ENCODE data around the gene TANGO6. TPM values are rescaled to one million over a fixed set of nuclear protein-coding genes. Genes with fewer than 3 reads are reported as not detected.
A peak's percentile ranks its signal among the peaks of the same experiment; 100 is the strongest.
"Not testable (repeated sequence)": the region's sequence is repeated elsewhere in the genome, so short reads cannot be mapped to it uniquely, and the experiment has no call there.

Gene TANGO6
- total RNA-seq, 1 donor from 2014 or later = 13.4 TPM

DNA sequence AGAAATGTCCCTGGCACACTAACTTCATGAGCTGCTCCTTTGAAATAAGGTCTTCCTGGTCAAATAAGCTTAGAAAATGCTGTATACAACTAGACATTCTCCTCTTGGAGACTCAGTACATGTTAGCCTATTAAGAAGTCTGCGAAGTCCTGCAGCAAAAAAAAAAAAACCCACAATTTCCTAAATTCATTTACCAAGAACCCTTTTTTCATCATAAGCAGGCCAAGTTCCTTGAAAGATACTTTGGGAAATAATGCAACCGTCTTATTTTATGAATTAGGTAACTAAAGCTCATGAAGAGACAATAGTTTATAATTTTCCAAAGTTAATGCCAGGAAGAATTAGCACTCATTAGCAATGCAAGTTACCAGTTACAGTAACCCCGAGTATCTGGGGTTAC lies 213.1 kb downstream of the TANGO6 start:
- DNase-seq = no peak

DNA sequence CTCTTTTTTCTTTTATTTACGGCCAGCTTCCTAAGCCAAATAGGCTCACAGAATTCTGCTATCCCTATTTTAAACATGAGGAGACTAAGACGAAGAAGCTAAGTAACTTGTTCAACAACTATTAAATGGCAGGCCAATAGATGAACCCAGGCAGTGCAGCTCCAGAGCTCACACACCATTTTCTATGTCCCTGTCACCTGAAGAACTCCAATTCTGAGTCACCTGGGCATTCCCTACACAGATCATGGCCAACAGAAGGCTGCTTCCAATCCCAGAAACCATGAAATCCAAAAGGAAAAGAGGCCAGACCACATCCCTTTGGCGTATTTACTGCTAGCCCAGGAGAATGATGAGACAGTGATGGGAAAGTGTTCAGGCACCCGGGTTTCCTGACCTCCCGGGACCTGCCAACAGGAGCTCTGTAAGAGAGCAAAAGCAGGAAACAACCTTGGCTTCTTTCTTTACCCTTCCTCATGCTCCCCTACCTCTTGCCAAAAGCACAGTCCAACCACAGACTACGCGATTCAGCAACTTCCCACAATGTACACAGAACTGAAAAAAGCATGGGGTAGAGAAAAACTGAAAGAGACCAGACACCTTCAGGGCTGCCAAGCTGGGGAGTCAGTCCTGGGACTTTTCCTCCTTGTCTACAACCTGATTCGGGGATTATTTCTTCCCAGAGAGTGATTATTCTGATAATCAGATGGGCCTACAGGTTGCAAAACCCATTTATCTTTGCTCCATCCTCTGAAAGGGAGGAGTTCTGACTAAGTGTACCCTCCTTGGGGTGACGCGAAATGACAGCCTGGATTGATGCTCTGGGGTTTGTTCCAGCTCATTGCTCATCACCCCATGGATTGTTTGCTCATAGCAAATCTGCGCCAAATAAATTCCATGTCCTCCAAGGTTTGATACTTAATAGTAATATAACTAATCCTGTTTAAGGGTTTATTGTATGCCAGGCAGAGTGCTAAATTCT lies 214.4 kb downstream of the TANGO6 start:
- peak; percentile 54 for DNase-seq

DNA sequence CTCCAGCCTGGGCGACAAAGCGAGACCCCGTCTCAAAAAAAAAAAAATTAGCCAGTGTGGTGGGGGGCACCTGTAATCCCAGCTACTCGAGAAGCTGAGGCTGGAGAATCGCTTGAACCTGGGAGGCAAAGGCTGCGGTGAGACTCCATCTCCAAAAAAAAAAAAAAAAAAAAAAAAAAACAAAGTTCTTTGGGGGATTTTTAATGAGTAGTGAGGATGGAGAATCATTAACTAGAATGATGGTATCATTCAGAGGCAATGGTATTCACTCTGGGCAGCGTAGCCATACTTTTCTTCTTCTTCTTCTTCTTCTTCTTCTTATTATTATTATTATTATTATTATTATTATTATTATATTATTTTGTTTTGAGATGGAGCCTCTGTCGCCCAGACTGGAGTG lies 220.2 kb downstream of the TANGO6 start:
- DNase-seq = not testable (repeated sequence)

DNA sequence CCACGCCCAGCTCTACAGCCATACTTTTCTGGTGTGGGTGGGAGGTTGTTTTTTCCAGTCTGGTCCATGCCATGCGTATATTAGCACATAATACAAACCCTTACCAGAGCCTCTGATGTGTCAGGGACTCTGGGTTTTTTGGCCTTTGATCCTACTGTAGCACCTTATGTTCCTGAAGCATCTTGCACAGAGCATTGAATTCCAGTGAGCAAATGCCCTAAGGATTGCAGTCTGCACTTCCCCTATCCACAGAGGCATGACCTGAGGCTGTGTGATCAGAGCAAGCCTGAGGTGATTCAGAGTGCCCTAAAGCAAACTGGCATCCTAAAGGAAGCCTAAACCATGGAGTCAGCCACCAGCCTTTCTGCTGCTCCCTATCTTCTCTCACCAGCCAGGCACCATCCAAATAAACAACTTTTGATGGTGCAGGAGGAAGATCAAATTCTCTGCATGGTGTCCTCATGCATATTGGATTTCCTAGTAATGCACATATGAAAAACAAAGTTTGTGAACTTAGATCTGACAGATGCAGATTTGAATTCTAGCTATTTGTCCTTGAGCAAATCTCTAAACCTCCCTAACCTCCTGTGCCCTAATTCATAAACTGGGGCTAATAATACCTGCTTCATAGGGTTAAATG lies 220.9 kb downstream of the TANGO6 start:
- DNase-seq = no peak

DNA sequence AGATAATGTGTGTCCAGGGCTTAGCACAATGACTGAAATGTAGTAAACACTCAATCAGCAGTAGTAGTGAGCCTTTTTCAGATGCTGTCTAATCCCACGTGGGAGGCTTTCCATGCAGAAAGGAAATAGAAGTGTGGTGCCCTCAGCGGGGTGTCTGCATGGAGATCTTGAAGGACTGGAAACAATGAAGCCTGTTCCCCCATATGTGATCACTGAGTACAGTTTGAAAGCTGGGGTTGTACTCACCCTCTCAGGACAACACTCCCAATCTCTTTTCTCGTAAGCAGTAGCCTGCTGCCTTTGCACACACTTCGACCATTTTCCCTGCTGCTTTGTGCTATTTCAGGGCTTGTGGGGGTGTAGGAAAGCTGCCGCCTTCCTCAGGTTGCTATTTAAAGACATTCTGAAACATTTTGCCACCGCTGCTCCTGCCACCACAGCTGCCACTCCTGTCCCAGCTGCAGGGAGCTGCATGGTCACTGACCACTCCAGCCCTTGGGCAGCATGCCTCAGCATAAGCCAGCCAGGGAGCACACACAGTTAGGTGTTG lies 221.5 kb downstream of the TANGO6 start:
- peak; percentile 43 for DNase-seq

DNA sequence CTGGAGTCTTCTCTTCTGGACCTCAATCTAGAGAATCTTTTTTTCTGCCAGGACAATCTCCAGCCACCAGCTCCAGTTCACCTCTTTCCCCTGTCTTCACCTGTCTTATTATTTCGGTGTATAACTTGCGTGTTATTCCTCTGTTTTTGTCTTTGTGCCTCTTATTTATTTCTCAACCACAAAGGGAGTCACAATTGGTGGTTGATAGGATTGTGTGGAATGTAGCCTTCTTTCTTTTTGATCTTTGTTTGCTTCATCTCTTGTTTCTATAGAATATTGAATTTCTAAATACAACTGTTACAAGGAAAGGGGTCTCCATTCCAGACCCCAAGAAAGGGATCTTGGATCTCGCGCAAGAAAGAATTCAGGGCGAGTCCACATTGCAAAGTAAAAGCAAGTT lies 226.2 kb downstream of the TANGO6 start:
- DNase-seq = no peak

DNA sequence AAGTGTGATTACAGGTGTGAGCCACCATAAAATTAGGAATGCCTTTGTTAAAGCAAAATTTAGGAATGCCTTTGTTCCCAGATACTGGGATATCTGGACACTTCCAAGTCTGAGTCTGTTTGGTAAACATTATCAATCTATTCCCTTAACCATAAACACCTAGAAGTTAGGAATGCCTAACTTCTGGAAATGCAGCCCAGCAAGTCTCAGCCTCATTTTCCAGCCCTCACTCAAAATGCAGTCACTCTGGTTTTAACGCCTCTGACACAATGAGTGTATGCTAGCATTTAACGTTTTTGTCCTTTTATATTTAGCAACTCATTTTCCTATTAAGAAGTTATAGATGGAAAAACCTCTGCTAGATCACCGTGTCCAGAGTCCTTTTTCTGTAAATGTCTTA lies 227.7 kb downstream of the TANGO6 start:
- no peak for DNase-seq

DNA sequence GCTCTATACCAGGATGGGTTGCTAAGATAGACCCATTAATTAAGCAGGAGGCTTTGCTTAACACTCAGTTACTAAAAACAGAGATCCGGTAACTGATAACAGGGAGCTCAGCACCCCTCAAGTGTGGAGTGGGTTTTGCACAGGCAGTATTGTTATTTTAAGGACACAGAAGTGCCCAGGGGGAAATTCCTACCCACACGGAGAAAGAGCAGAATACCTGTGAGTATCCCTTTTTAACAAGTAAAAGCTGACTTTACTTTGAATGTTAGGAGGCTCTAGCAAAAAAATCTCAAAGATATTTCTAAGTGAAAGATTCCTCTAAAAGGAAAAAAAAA lies 229.3 kb downstream of the TANGO6 start:
- no peak for DNase-seq

DNA sequence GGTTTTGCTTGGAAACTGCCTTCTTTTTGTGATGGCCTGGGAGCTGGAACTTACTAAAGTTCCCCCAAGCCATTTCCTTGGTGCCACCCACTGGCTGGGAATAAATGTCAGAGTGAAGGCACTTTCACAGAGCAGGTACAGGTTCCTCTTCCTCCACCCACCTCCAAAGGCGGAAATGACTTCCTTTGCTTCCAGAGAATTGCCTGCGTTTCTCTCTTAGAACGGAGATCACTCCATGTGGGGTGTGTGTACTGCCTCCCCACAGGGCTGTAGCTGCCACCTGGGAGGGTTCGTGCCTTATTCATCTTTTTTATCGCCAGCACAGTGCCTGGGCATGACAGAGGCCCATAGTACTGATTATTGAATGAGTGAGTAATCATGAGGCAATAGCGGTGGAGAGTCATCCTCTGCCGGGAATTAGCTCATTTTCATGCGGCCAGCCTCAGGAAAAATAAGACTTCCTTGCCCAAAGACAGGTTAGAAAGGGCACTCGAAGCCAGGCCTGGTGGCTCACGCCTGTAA lies 229.9 kb downstream of the TANGO6 start:
- no peak for DNase-seq

DNA sequence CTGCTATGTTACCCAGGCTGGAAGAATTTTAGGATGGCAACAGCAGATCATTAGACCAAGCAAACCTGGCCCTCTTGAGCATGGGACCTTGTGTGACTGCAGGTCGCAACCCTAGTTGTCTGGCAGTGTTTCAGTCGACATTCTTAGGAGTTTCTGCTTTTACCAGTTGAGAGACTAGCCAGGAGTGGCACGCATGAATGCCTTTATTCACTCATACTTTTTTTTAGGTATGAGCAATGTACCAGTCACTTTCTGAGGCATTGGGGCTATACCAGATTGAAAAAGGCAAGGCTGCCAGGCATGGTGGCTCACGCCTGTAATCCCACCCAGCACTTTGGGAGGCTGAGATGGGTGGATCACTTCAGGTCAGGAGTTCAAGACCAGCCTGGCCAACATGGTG lies 233.9 kb downstream of the TANGO6 start:
- no peak for DNase-seq

DNA sequence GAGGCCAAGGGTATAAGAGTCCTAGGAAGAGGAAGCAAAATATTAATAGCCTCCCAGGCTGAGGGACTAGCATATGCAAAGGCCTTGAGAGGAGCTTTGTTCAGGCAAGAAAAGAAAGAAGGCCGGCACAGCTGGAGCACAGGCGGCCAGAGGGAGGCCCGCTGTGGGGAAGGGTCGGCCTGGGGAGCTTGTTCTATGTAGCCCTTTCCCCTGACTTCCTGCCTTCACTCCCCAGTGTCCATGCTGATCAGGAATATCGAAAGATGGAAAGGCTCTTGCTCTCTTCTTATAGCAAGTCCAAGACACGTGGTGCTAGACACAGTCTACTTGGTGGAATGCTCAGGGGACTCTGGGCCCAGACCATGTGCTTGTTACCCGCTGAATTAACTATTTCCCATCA lies 234.7 kb downstream of the TANGO6 start:
- no peak for DNase-seq

DNA sequence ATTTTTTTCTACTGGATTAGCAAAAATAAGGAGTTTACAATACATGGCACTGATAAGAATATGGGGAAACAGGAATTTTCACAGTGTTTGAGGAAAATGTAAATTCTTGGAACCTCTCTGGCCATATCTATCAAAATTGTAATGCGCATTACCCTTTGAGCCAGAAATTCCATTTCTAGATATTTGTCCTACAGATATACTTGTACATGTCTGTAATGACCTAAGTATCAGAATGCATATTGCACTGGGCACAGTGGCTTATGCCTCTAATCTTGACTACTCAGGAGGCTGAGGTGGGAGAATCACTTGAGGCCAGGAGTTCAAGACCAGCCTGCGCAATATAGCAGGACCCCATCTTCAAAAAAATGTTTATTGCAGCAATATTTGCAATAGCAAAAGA lies 236.4 kb downstream of the TANGO6 start:
- no peak for DNase-seq

DNA sequence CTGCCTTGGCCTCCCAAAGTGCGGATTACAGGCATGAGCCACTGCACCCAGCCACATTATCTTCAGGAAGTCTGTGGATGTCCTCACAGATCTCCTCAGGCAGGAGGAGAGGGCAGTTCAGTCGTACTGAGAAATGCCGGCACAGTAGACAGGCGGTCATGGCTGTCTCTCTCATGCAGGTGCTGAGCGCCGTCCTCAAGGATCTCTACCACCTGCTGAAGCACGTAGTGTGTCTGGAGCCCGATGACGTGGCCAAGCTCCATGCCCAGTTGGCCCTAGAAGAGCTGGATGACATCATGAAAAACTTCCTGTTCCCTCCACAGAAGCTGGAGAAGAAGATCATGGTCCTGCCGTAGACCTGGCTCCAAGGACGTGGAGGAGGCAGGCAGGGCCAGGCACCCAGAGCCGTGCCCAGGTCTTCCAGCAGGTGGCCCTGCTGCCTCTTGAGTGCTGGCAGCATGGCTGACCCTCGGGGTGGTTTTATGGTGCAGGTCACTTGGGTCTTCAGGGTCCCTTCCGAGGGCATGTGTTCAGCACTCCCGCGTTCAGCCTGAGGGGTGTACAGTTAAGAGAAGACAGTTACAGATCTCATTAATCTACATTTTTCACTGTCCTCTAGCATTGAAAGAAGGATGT lies 240.1 kb downstream of the TANGO6 start:
- no peak for DNase-seq

DNA sequence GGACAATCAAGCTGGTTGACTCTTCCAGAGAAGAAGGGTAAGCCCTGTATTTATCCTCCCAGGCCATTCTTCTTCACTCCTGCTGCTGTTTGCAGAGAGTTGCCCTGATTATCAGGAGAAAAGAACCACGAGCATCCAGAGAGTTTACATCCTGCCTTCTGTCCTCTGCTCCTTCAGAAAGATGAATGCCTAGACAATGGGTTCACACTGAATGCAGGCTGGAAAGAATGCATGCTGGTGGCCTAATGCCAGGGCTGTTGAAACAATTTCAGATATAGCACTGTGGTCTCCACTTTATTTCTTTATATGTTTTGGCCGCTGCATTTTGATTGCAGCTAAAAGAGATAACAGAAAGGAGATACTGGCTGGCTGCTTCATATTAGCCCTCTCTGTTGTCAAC lies 241.0 kb downstream of the TANGO6 start:
- no peak for DNase-seq

DNA sequence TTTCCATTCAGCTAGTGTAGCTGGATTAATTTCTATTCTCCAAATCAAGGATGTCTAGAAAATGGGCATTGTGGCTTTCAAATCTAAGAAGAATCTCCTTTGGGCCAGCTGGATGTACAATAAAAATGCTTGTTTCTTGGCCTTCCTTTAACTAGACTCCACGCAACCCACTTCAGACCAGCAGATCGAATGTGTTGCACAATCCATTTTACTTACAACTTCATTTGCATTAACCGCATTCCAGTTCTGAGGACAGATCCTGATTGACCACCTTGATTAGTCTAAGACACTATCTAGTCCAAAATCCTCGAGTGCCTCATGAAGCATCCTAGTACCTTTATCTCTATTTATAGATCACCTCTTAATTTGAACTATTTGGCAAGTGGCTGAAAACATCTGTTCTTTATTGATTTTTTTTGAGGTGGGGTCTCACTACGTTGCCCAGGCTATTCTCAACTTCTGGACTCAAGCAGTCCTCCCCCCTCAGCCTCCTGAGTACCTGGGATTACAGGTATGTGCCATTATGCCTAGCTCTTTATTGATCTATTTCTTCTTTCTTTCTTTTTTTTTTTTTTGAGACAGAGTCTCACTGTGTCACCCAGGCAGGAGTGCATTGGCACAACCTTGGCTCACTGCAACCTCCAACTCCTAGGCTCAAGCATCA lies 241.8 kb downstream of the TANGO6 start:
- no peak for DNase-seq

DNA sequence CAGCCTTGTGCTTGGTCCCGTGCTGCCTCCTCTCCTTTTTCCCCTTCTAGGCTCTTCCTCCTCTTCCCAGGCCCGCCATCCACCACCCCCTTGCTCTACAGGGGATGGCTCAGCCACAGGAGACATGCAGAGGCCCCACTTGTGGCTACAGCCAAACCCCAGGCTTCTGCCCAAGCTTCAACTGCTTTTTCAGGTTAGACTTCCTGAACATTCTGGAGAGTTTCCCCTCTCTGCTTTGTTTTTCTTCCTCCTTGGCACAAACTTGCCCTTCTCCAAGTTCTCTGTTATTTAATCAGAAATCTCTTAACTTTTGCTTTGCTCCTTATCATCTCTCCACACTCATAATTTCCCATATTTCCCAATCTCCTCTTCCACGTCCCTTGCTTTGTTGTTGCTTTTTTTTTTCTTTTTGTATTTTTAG lies 243.8 kb downstream of the TANGO6 start:
- DNase-seq = no peak

DNA sequence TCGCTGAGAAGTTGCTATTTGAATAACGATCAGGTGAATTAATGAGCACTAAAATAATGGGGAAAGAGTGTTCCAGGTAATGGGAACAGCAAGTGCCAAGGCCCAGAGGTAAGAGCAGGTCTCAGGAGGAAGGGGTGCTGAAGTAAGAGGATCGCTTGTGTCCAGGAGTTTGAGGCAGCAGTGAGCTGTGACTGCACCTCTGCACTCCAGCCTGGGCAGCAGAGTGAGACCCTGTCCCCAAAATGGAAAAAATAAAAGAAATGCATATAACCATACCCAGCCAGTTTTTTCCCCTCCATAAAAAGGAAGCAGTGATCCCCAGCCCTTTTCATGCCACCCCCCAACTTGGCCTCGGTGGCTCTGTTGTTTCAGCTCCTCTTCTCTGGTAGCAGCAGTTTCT lies 245.4 kb downstream of the TANGO6 start:
- DNase-seq = no peak

DNA sequence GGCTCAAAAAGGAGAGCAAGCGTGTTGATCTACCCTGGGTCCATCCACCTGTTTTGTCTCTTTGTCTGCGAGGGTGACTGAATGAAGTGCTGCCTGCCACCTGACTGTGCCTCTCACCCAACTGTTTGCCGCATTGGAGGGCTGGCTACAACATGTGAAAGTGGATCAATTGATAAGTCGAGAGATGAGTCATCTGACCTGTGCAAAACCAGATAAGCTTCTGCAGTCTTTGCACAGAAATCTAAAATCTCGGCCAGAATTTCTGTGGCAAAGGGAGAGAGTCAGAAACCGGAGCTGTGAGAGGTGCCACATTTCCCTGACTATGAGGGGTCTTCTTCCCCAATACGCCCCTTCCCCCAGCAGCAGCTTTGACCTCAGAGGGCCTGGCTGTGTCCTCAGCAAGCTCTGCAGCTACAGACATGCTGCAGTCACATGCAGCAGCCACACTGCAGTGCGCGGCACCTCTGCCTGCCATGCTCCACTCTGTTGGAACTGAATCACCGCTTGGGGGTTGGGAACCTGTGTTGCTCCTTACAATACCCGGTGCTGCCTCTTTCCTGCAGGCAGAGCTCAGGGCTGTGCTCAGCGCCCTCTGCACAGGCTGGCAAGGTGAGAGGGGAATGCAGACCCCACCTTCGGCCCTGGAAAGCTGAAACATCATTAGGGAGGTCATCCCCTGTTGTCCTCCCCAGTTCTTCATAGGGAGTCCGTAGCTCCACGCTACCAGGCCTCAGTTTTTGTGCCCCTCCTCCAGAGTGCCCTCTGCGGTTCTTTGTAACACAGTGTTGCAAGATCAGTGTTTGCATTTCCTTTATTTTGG lies 246.0 kb downstream of the TANGO6 start:
- DNase-seq = no peak

DNA sequence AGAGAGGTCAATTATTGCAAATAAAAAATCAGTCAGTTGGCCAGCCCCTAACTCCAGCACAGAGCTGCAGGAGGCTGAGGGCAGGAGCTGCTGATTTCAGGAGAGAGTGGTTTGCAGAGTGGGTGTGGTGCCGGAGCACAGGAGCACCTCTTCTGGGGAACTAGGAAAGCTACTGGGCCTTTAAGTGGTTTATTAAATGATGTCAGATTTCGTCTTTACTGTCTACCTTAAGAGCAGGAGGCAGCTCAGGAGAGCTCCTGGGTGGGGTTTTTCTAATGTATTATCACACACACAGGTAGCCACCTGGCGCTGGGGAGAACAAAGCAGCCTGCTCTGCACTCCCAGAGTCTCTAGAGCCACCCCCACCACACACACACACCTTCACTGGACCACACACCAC lies 250.6 kb downstream of the TANGO6 start:
- DNase-seq = no peak

DNA sequence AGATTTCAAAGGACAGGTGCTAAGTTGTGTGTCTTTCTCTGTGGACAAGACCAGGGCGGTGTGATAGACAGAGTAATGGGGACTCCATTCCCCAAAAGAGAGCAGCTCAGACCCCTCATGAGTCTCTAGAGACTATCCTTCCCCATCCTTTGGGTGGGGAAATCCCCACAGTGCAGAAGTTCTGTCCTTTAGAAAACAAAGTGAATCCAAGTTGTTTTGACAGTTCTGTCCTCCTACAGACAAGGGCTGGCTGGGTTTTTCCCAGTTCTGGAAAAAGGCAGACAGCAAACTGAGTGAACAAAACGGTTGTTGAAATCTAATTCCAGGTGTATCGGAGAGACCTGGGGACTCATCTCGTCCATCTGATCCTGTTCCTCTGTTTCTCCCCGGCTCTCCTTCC lies 251.2 kb downstream of the TANGO6 start:
- no peak for DNase-seq

DNA sequence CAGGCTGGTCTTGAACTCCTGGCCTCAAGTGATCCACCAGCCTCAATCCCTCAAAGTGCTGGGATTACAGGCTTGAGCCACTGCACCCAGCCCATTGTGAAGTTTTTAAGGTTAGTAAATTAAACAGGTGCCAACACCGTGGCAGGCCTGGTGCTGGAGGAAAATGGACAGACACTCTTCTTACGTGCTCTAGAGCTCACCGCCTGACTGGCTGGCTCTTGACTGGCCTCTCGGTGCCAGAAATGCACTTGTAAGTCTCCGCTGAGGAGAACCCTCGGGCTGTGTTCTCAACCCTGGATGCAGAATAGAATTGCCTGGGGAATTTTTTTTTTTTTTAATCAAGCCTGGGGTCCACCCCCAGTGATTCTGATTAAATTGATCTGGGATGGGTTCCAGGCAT lies 251.9 kb downstream of the TANGO6 start:
- no peak for DNase-seq

Measured in tongue (tissue), 2 donors.